K562 (cell line): ENCODE measurements around the gene ZER1. TPM values are rescaled to one million over a fixed set of nuclear protein-coding genes. Genes with fewer than 3 reads are reported as not detected.

Source experiments
- ARID3A ChIP-seq: IDR thresholded peaks from 2 replicates; pipeline ENCODE4 v1.6.1; 2012; ENCODE audit warnings: low read depth, low read length, improper control_type of control experiment, borderline replicate concordance
- CBX1 ChIP-seq: sonication (generic); IDR thresholded peaks from 2 replicates; pipeline ENCODE4 v1.6.1; 2016; ENCODE audit warnings: antibody characterized with exemption, low read depth, mild to moderate bottlenecking
- CREB3L1 ChIP-seq: fragments of 450-650 bp; IDR thresholded peaks from 2 replicates; pipeline ENCODE4 v1.6.1; 2014; ENCODE audit warnings: low read depth, mild to moderate bottlenecking, moderate library complexity, borderline replicate concordance
- CUX1 ChIP-seq: fragments of 200-800 bp; sonication (Bioruptor generic); IDR thresholded peaks from 2 replicates; pipeline ENCODE4 v1.6.1; 2016; ENCODE audit warnings: missing genetic modification characterization, missing compliant biosample characterization
- EHMT2 ChIP-seq: fragments of 450-650 bp; IDR thresholded peaks from 2 replicates; pipeline ENCODE4 v1.6.1; 2018; ENCODE audit warnings: antibody characterized with exemption
- ELF1 ChIP-seq: fragments of 200-800 bp; sonication (Bioruptor generic); IDR thresholded peaks from 2 replicates; pipeline ENCODE4 v1.6.1; 2016; ENCODE audit warnings: missing genetic modification characterization, missing compliant biosample characterization
- HDAC3 ChIP-seq: fragments of 450-650 bp; IDR thresholded peaks from 2 replicates; pipeline ENCODE4 v1.6.1; 2018; ENCODE audit warnings: borderline replicate concordance, mild to moderate bottlenecking, moderate library complexity; ENCODE audit not compliant: partially characterized antibody
- KDM5B ChIP-seq: fragments of 200-600 bp; sonication (generic); IDR thresholded peaks from 2 replicates; pipeline ENCODE4 v1.6.1; 2012; ENCODE audit warnings: low read depth, mild to moderate bottlenecking, moderate library complexity, low read length, control low read depth, inconsistent platforms; ENCODE audit not compliant: insufficient replicate concordance
- PHB ChIP-seq: fragments of 250-450 bp; sonication (Bioruptor Pico); IDR thresholded peaks from 2 replicates; pipeline ENCODE4 v1.5.0; 2021
- POLR2AphosphoS2 ChIP-seq: IDR thresholded peaks from 2 replicates; pipeline ENCODE4 v1.6.1; 2012; ENCODE audit warnings: low read length, improper control_type of control experiment
- RBM14 ChIP-seq: fragments of 200-400 bp; formaldehyde crosslinking; IDR thresholded peaks from 2 replicates; pipeline ENCODE4 v1.6.1; 2018; ENCODE audit warnings: low read depth, mild to moderate bottlenecking, low read length, moderate library complexity, borderline replicate concordance; ENCODE audit not compliant: insufficient read depth
- SMAD3 ChIP-seq: fragments of 450-650 bp; formaldehyde crosslinking; conservative IDR thresholded peaks from 2 replicates; pipeline ENCODE4 v1.4.0; 2020; ENCODE audit warnings: mild to moderate bottlenecking
- SP2 ChIP-seq: IDR thresholded peaks from 2 replicates; pipeline ENCODE4 v1.6.1; 2011; ENCODE audit warnings: mild to moderate bottlenecking, low read depth, low read length, moderate library complexity; ENCODE audit not compliant: poor library complexity, severe bottlenecking; ENCODE audit errors: extremely low read depth
- STAG1 ChIP-seq: sonication (generic); formaldehyde crosslinking; IDR thresholded peaks from 2 replicates; pipeline ENCODE4 v1.5.0; 2020; ENCODE audit warnings: missing genetic modification reagents, borderline replicate concordance
- TCF7 ChIP-seq: sonication (generic); IDR thresholded peaks from 2 replicates; pipeline ENCODE4 v1.6.1; 2016; ENCODE audit warnings: antibody characterized with exemption, borderline replicate concordance
- TRIM24 ChIP-seq, 2 experiments: fragments of 450-650 bp; IDR thresholded peaks; 2 replicates each; pipeline ENCODE4 v1.6.1; 2016
- ZC3H8 ChIP-seq: fragments of 450-650 bp; IDR thresholded peaks from 2 replicates; pipeline ENCODE4 v1.6.1; 2017
- ZNF699 ChIP-seq: fragments of 250-450 bp; sonication (Bioruptor Pico); IDR thresholded peaks from 2 replicates; pipeline ENCODE4 v1.8.0; 2021; ENCODE audit warnings: mild to moderate bottlenecking, moderate library complexity; ENCODE audit not compliant: insufficient replicate concordance
- polyA plus RNA-seq, 8 experiments: library from polyadenylated mRNA; depleted of rRNA in 4 of 8; stranded (reverse) in 5 of 8; unstranded in 3 of 8; fragments of >200 nt; fragmentation: Nextera tagmentation in 2 of 8; fragmentation: Illumina TruSeq in 1 of 8; extraction: Ambion mirVana in 2 of 8; extraction: Trizol in 1 of 8; gene quantifications; 2 replicates each; pipeline versions ENCODE4 v1.2.1 to v1.2.3, GENCODE V29; 2011 to 2014; ENCODE audit warnings: inconsistent platforms in 1 of 8, missing spikeins in 1 of 8
- total RNA-seq, 7 experiments: library from RNA; depleted of rRNA in 6 of 7; stranded (reverse); fragments of >200 nt in 6 of 7; fragmentation: Illumina TruSeq in 2 of 7; extraction: Trizol in 2 of 7; gene quantifications; 2 replicates each; pipeline versions ENCODE4 v1.2.1 to v1.2.3, GENCODE V29; 2011 to 2021; ENCODE audit warnings: low replicate concordance in 1 of 7

ZER1 gene
- total and polyA plus RNA-seq, 9 of the 15 experiments (the other 6 are each of a cell fraction or from before 2014, with no cell fraction given), result 0.07 to 10.7 (median 6.2) TPM

- no peak for TF ChIP-seq POLR2AphosphoS2
- TF ChIP-seq CBX1, result no peak
- TF ChIP-seq CUX1 (CRISPR knock-in tag), result no peak
- peak; percentile 81 for TF ChIP-seq STAG1 (CRISPR knock-in tag)
- no peak for TF ChIP-seq SP2
- no peak for TF ChIP-seq RBM14
- TF ChIP-seq KDM5B, result no peak
- TF ChIP-seq HDAC3, result no peak
- TF ChIP-seq ZC3H8, result no peak
- peak; percentile 58; the same call in 1 of the 2 replicates for TF ChIP-seq EHMT2
- TF ChIP-seq SMAD3 (CRISPR knock-in tag), result no peak
- peak; percentile 32; the same call in 1 of the 2 replicates for TF ChIP-seq ELF1 (tag)
- TF ChIP-seq PHB (CRISPR knock-in tag), result no peak
- no peak for TF ChIP-seq ARID3A
- no peak for TF ChIP-seq TCF7
- no peak for TF ChIP-seq ZNF699 (CRISPR knock-in tag)
- no peak for TF ChIP-seq CREB3L1
- TF ChIP-seq TRIM24 (IDR thresholded peaks at IDR 0.05), result no peak
Measured at GRCh38 chr9:128733256-128733655, 38.5 kb downstream of the ZER1 start (continued).
